Mononuclear cell (primary cell): ENCODE data around the gene HDHD5. TPM values are rescaled to one million over a fixed set of nuclear protein-coding genes. Genes with fewer than 3 reads are reported as not detected.

Source experiments
- H3K27me3 ChIP-seq: 2 replicates; pipeline ENCODE4 v1.6.0; 2011; ENCODE audit warnings: low read length, control low read depth; ENCODE audit not compliant: insufficient read depth
- H3K4me1 ChIP-seq: 2 replicates; pipeline ENCODE4 v1.5.1; 2011; ENCODE audit warnings: mild to moderate bottlenecking, low read length, control low read depth; ENCODE audit not compliant: insufficient read depth
- H3K4me3 ChIP-seq: 2 replicates; pipeline ENCODE4 v1.5.1; 2011; ENCODE audit warnings: mild to moderate bottlenecking, low read length, moderate library complexity
- H3K9me3 ChIP-seq: 2 replicates; pipeline ENCODE4 v1.5.1; 2011; ENCODE audit warnings: low read depth, mild to moderate bottlenecking, control low read depth, low read length
- total RNA-seq: library from RNA; depleted of rRNA; stranded (reverse); fragments of >200 nt; gene quantifications from one replicate; pipeline ENCODE4 v1.2.3, GENCODE V29; 2012

The HDHD5 gene
- total RNA-seq, 1 donor = 12.5 TPM

DNA sequence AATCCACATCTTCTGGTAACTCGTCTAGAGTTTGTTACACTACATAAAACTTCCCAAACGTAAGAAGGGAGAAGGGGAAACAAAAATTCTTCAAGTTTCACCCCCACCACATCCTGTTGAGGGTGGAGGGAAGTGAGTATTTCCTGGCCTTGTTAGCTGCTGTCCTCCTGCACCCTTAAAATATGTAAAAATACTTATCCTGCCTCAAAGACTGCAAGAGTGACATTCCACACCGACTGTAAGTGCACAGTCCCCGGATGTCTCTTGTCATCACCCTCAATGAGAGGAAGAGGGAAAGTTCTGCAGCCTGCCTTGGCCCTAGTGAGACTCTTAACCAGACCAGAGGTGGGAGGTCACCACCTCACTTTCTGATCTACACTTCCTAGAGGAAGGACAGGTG, 41.2 kb downstream of the HDHD5 start:
- peaks cover 79% of the 10 kb centered on the region for H3K4me1 ChIP-seq
- H3K4me3 ChIP-seq = no peak overlapping the region
- H3K9me3 ChIP-seq = no peaks in the 10 kb centered on the region
- H3K27me3 ChIP-seq = peaks cover 13% of the 10 kb centered on the region

DNA sequence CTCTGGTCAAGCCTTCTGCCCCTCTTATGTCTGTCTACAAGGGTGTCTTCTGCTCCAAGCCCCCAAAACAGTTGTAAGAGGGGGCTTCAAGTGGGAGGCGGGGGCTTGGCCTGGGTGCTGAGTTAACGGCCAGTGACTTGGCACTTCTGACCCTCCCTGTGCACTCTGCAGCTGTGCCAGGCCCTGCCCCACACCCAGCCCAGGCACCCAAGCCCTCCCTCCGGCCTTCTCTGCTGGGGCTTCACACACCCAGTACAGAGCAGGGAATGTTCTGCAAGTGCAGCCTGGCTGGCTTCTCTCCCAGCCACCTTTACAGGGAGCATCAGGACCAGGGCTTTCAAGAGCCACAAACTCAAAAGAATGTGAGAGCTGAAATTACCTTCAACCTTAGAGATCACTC, 41.7 kb downstream of the HDHD5 start:
- Histone ChIP-seq H3K9me3 (no peaks in the 10 kb centered on the region), H3K27me3 (peaks cover 10% of the 10 kb centered on the region), H3K4me3 (no peak overlapping the region), H3K4me1 (peaks cover 84% of the 10 kb centered on the region)

DNA sequence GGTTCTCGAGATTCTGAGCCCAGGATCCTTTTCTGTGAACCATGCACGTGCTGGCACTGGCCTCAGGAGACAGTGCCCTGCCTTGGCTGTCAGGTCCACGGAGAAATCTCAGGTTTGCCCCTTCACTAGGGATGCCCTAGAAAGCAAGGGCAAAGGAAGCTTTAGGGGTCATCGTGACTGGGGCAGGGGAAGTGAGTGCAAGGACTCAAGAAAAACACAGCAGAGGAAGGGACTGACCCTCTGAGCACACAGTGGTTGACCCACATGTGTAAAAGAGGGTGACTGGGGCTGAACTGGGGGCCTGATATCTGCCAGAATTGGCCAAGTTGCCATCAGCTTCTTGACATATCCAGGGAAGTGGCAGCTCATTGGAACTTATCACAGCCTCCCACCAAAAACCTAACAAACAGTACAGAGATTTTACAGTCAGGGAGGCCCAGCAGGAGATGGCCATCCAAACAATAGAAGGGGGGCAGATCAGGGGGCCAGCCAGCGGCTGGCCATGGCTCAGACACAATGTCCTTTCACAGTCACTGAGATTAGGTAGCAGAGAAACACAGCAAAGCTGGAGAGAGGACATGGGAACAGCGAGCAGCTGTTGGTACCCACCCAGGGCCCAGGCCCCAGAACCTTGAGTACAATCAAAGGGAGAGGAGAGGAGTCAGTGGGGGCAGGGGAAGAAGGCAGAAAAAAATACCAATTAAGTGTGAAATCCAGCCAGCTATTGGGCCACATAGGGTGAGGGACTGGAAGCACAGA, 42.3 kb downstream of the HDHD5 start:
- Histone ChIP-seq H3K27me3 (peaks cover 4% of the 10 kb centered on the region), H3K4me3 (no peak overlapping the region)

DNA sequence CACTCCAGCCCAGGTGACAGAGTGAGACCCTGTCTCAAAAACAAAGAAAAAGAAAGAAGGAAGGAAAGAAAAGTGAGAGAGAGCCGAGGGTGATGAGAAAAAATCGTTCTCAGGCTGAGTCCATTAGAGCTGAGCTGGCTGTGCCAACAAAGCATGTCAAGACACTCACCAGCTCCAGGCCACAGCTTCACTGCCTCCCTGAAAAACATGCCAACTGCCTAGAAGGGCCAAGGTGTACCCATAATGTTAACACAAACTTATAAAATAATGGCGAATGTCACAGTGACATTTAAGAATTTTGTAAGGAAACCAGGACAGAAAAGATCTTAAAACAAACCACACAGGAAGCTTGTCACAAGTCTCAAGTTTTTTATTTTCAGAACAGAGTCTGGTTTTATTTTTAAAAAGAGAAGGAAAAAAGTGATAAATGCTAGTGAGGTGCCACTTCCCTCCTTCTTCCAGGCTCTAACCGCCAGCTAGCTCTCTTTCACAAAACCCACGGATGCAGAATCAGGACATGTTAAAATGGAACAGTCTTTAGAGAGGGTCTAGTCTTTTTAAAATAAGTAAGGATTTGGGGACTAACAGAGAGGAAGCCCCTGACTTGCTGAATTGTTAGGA, 43.0 kb downstream of the HDHD5 start:
- Histone ChIP-seq H3K4me3 (no peak overlapping the region), H3K9me3 (no peaks in the 10 kb centered on the region), H3K4me1 (peaks cover 89% of the 10 kb centered on the region), H3K27me3 (no peaks in the 10 kb centered on the region)

More for the DNA sequence above, 42.3 kb downstream of the HDHD5 start:
- no peaks in the 10 kb centered on the region for H3K9me3 ChIP-seq
- H3K4me1 ChIP-seq = peaks cover 87% of the 10 kb centered on the region

DNA sequence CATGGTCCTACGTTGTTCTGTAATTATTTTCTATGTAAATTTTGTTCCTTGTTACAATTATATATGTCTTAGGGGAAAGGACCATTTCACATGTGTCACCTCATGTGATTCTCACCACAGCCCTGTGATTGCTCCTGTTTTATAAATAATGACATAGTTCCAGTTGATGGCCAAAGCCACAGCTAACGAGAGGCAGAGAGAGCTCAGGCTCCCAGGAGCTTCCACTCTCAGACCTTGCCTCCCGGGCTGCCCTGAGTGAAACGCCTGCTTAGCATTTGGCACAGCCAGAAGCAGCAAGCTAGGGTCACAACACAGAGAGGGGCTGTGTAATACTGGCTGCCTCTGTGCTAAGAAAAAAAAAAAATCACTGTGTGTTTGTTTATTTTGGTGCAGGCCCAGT, 43.8 kb downstream of the HDHD5 start:
- Histone ChIP-seq H3K27me3 (no peaks in the 10 kb centered on the region), H3K9me3 (no peaks in the 10 kb centered on the region), H3K4me3 (no peak overlapping the region), H3K4me1 (peaks cover 95% of the 10 kb centered on the region)

DNA sequence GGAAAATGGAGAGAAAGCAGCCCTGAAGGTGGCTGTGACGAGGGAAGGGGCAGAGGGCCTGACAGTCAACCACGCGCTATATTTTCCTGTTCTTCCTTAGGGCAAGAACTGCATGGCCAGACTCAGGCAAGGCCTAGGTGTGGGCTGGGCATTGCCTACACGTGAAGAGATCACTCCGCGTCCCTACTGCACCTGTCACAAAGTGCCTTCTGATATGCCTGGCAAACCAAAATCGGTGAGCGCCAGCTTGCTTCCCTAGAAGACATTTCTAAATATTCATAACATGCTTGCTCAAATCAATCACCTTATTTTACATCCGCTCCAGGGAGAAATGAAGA, 44.2 kb downstream of the HDHD5 start:
- H3K4me1 ChIP-seq = peaks cover 98% of the 10 kb centered on the region
- H3K4me3 ChIP-seq = no peak overlapping the region
- no peaks in the 10 kb centered on the region for H3K9me3 ChIP-seq
- H3K27me3 ChIP-seq = no peaks in the 10 kb centered on the region

DNA sequence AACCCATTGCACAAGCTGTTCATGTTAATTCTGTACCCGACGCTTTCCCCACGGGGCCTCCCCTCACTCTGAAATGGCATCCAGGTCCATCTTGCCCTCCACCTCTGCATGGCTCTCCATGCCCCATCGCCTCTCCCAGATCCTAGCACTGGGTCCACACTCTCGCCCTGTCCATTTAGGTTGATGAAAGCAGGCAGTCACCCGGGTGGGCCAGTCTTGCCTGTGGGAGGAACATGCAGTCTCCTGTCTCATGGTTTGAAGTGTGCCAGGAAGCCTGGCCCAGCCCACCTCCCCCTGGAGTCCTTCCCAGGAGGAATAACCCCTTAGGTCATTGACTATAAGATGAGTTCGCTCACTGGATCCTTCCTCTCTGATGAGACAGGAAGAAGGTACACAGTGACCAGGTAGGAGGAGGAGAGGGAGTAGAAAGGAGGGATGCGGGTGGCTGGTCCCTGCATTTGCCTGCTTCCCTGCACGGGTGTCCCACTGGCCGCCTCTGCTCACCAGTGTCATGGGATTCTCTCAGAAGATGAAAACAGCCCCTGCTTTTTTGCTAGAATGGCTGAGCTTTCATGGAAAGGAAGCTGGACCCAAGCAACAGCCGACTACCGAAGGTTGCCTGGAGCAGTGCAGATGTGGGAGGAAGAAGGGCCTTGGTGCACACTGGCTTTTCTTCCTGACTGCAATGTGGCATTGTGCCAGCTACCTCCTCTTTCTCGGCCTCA, 44.7 kb downstream of the HDHD5 start:
- Histone ChIP-seq H3K27me3 (no peaks in the 10 kb centered on the region), H3K9me3 (no peaks in the 10 kb centered on the region), H3K4me1 (peaks cover 98% of the 10 kb centered on the region), H3K4me3 (no peak overlapping the region)

DNA sequence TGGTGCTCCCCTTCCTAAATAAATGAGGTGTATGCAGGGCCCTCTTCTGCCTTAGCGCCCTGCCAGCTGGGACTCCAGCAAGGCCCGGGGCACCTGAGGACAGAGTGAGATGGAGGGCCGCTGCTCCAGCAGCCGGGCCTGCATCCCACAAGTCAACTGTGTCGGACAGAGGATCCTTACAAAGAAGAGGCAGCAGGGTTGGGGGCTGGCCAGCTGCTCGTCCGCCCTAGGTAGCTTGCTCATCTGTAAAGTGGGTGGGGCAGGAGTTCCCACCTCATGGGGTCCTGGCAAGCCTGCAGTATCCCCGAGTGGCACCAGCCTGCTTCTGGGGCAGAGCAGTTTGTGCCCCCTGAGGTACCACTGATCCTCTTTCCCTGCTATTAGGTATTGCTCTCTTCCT, 45.5 kb downstream of the HDHD5 start:
- Histone ChIP-seq H3K4me3 (no peak overlapping the region), H3K9me3 (no peaks in the 10 kb centered on the region), H3K4me1 (peaks cover 98% of the 10 kb centered on the region), H3K27me3 (no peaks in the 10 kb centered on the region)

DNA sequence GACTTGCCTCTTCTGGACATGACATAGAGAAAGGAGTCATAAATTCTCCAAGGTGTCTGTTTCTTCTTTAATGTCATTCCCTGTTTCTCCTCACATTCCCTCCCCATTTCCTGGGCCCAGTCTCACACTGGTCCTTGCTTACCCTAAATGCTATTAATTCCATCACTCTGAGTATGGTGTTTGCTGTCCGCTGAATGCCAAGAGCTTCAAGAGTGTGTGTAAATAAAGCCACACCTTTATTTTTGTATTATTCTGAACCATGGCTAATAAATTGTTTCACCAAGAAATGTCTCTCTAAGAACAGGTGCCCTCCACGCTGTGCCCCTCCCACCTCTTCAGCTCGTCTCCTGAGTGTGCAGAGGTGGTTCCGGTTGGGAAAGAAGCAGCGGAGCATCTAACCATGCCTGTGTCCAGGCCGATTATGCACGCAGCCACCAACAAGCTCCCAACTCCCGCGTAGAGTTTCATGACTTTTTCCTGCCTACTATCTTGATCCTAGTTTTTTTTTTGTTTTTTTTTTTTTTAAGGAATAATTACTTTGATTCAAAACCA, 46.5 kb downstream of the HDHD5 start:
- Histone ChIP-seq H3K4me3 (no peak overlapping the region), H3K27me3 (no peaks in the 10 kb centered on the region), H3K4me1 (peaks cover 98% of the 10 kb centered on the region), H3K9me3 (no peaks in the 10 kb centered on the region)

DNA sequence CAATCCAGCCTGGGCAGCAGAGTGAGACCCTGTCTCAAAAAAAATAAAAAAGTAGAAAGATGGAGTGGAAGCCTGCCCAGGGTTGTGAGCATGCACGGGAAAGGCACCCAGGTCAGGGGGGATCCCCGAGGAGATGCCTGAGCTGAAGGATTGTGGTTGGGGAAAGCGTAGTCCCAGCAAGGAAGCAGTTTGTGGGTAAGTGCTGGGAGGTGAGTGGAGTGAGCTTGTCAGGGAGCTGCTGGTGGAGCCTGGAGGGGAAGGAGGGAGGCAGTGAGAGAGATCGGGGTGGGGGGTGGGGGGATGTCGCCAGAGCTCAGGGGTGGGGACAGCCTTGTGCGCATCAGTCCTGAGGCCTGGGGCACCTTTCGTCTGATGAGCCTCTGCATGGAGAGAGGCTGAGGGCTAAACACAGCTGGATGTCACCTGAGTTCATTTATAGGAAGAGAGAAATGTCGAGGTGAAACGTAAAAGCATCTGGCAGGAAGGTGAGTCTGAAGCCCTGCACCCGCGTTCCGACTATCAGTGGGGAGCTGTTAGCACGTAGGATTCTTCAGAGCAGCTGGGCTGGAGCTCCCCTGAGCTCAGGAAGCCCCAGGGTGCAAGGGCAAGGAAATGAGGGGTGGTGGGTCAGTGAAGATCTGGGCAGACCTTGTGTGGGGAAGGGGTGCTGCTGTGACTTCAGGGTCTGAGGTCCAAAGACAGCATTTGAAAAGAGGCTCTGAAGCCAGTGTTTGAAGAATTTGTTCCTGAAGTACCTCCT, 48.1 kb downstream of the HDHD5 start:
- H3K9me3 ChIP-seq = no peaks in the 10 kb centered on the region
- no peak overlapping the region for H3K4me3 ChIP-seq
- H3K27me3 ChIP-seq = no peaks in the 10 kb centered on the region
- peaks cover 98% of the 10 kb centered on the region for H3K4me1 ChIP-seq

DNA sequence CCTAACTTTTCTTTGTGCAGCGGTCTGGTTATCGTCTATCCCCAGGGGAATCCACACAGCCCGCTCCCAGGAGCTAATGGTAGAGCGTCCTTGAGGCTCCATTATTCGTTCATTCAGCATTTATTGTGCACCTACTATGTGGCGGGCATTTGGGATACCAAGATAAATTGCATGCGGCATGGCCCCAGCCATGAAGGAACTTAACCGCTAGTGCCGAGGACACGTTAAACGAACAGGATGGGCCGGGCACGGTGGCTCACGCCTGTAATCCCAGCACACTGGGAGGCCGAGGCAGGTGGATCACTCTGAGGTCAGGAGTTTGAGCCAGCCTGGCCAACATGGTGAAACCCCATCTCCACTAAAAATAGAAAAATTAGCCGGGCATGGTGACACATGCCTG, 49.1 kb downstream of the HDHD5 start:
- H3K9me3 ChIP-seq = no peaks in the 10 kb centered on the region
- H3K4me1 ChIP-seq = peaks cover 98% of the 10 kb centered on the region
- H3K27me3 ChIP-seq = no peaks in the 10 kb centered on the region
- no peak overlapping the region for H3K4me3 ChIP-seq

DNA sequence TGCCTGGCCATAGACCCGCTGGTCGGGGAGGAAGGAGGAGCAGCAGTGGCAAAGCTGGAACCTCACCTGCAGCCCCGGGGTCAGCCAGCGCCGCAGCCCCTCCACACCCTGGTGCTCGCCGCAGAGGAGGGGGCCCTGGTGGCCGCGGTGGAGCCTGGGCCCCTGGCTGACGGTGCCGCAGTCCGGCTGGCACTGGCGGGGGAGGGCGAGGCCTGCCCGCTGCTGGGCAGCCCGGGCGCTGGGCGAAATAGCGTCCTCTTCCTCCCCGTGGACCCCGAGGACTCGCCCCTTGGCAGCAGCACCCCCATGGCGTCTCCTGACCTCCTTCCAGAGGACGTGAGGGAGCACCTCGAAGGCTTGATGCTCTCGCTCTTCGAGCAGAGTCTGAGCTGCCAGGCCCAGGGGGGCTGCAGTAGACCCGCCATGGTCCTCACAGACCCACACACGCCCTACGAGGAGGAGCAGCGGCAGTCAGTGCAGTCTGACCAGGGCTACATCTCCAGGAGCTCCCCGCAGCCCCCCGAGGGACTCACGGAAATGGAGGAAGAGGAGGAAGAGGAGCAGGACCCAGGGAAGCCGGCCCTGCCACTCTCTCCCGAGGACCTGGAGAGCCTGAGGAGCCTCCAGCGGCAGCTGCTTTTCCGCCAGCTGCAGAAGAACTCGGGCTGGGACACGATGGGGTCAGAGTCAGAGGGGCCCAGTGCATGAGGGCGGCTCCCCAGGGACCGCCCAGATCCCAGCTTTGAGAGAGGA, 49.8 kb downstream of the HDHD5 start:
- Histone ChIP-seq H3K9me3 (no peaks in the 10 kb centered on the region), H3K27me3 (no peaks in the 10 kb centered on the region), H3K4me3 (no peak overlapping the region), H3K4me1 (peaks cover 98% of the 10 kb centered on the region)

DNA sequence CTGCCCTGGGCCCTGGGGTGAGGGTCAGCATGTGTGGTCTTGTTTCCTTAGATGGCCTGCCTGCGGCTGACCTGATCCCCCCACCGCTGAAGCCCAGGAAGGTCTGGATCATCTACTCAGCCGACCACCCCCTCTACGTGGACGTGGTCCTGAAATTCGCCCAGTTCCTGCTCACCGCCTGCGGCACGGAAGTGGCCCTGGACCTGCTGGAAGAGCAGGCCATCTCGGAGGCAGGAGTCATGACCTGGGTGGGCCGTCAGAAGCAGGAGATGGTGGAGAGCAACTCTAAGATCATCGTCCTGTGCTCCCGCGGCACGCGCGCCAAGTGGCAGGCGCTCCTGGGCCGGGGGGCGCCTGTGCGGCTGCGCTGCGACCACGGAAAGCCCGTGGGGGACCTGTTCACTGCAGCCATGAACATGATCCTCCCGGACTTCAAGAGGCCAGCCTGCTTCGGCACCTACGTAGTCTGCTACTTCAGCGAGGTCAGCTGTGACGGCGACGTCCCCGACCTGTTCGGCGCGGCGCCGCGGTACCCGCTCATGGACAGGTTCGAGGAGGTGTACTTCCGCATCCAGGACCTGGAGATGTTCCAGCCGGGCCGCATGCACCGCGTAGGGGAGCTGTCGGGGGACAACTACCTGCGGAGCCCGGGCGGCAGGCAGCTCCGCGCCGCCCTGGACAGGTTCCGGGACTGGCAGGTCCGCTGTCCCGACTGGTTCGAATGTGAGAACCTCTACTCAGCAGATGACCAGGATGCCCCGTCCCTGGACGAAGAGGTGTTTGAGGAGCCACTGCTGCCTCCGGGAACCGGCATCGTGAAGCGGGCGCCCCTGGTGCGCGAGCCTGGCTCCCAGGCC, 50.6 kb downstream of the HDHD5 start:
- no peak overlapping the region for H3K4me3 ChIP-seq
- H3K9me3 ChIP-seq = no peaks in the 10 kb centered on the region
- no peaks in the 10 kb centered on the region for H3K27me3 ChIP-seq
- H3K4me1 ChIP-seq = peaks cover 98% of the 10 kb centered on the region

DNA sequence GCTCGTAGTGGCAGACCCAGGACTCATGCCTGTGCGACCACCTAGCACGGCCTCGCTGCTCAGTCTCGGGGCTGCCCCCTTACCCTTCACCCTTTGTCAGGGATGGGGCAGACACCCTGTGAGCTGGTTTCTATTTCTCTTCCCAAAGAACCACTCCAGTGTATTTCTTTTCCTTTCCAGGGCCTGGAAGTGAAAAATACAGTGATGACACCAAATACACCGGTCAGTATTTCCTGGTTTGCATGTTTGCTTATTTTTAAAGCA, 51.6 kb downstream of the HDHD5 start:
- H3K4me3 ChIP-seq = no peak overlapping the region
- no peaks in the 10 kb centered on the region for H3K9me3 ChIP-seq
- no peaks in the 10 kb centered on the region for H3K27me3 ChIP-seq
- H3K4me1 ChIP-seq = peaks cover 98% of the 10 kb centered on the region
